Fibroblast of lung (primary cell): ENCODE measurements around the gene PPP4R2. TPM values are rescaled to one million over a fixed set of nuclear protein-coding genes. Genes with fewer than 3 reads are reported as not detected.
A peak's percentile ranks its signal among the peaks of the same experiment; 100 is the strongest.

Experiments used
- DNase-seq, 2 donors: peaks; one replicate each; pipeline versions ENCODE4 v3.0.0 to v3.0.0-alpha.2; 2010; ENCODE audit warnings: low read depth in 2 of 2
- H2AFZ ChIP-seq: 2 replicates; pipeline ENCODE4 v1.5.1; 2012; ENCODE audit warnings: low read length, control low read depth, inconsistent platforms
- H3K27ac ChIP-seq: 2 replicates; pipeline ENCODE4 v1.5.1; 2011; ENCODE audit warnings: low read length, control low read depth; ENCODE audit not compliant: insufficient read depth
- H3K27me3 ChIP-seq: 2 replicates; pipeline ENCODE4 v1.5.1; 2011; ENCODE audit warnings: mild to moderate bottlenecking, low read length; ENCODE audit not compliant: control insufficient read depth, insufficient read depth
- H3K36me3 ChIP-seq: 2 replicates; pipeline ENCODE4 v1.5.1; 2011; ENCODE audit warnings: low read length; ENCODE audit not compliant: control insufficient read depth, insufficient read depth
- H3K4me1 ChIP-seq: 2 replicates; pipeline ENCODE4 v1.5.1; 2011; ENCODE audit warnings: low read length; ENCODE audit not compliant: control insufficient read depth, insufficient read depth; ENCODE audit errors: extremely low read depth
- H3K4me2 ChIP-seq: 2 replicates; pipeline ENCODE4 v1.5.1; 2011; ENCODE audit warnings: low read length, control low read depth; ENCODE audit not compliant: insufficient read depth; ENCODE audit errors: extremely low read depth
- H3K4me3 ChIP-seq, 4 experiments: fragments of 200-600 bp in 1 of 4; sonication (generic) in 1 of 4; replicated peaks in 1 of 4; 2 replicates each; pipeline ENCODE4 v1.5.1; 2011 to 2016; ENCODE audit warnings: low read length in 4 of 4, low read depth in 3 of 4, mild to moderate bottlenecking in 3 of 4, control low read depth in 2 of 4, inconsistent platforms in 1 of 4, mixed read lengths in 1 of 4; ENCODE audit not compliant: insufficient read depth in 1 of 4; ENCODE audit errors: control extremely low read depth in 1 of 4
- H3K79me2 ChIP-seq: 2 replicates; pipeline ENCODE4 v1.5.1; 2012; ENCODE audit warnings: mild to moderate bottlenecking, low read length, inconsistent platforms; ENCODE audit not compliant: control insufficient read depth, insufficient read depth
- H3K9ac ChIP-seq: 2 replicates; pipeline ENCODE4 v1.5.1; 2011; ENCODE audit warnings: mild to moderate bottlenecking, low read length, control low read depth; ENCODE audit not compliant: insufficient read depth
- H3K9me3 ChIP-seq: 2 replicates; pipeline ENCODE4 v1.5.1; 2012; ENCODE audit warnings: low read depth, low read length; ENCODE audit not compliant: control insufficient read depth, insufficient read depth
- H4K20me1 ChIP-seq: 2 replicates; pipeline ENCODE4 v1.5.1; 2011; ENCODE audit warnings: low read length; ENCODE audit not compliant: control insufficient read depth, insufficient read depth; ENCODE audit errors: extremely low read depth
- EZH2 ChIP-seq: IDR thresholded peaks from 2 replicates; pipeline ENCODE4 v1.5.1; 2012; ENCODE audit warnings: low read length, control low read depth, mild to moderate bottlenecking; ENCODE audit errors: missing control alignments
- polyA plus RNA-seq, 2 donors: library from polyadenylated mRNA; depleted of rRNA in 1 of 2; stranded (reverse) in 1 of 2; unstranded in 1 of 2; fragments of >200 nt; gene quantifications; 2 replicates each; pipeline ENCODE4 v1.2.1, GENCODE V29; 2011 to 2012; ENCODE audit warnings: missing spikeins in 1 of 2
- total RNA-seq: library from RNA; depleted of rRNA; stranded (reverse); fragments of >200 nt; gene quantifications from 2 replicates; pipeline ENCODE4 v1.2.1, GENCODE V29; 2014
- TF ChIP-seq, protein P1 (sequence below), 2 donors: IDR thresholded peaks in 1 of 2; conservative IDR thresholded peaks in 1 of 2; 1 replicate in 1 of 2; 2 replicates in 1 of 2; pipeline ENCODE4 v1.5.1; 2011 to 2012; ENCODE audit warnings: low read length in 2 of 2, control low read depth in 1 of 2, inconsistent platforms in 1 of 2, low read depth in 1 of 2, mild to moderate bottlenecking in 1 of 2

PPP4R2 gene
- total and polyA plus RNA-seq, 2 donors (not counting 1 experiment from before 2014, with no cell fraction given) = 35.5 to 65.6 TPM

- H3K9ac ChIP-seq = no peak overlapping the region
- no peak overlapping the region for H3K4me3 ChIP-seq
- no peaks in the 10 kb centered on the region for H3K4me1 ChIP-seq
- H3K4me2 ChIP-seq = no peak overlapping the region
- no peaks in the 10 kb centered on the region for H3K27me3 ChIP-seq
- no peaks in the 10 kb centered on the region for H4K20me1 ChIP-seq
- H3K79me2 ChIP-seq = no peaks in the 10 kb centered on the region
- peak in 1 of 2 donors; percentile 23 for DNase-seq
- no peaks in the 10 kb centered on the region for H3K36me3 ChIP-seq
- H3K9me3 ChIP-seq = no peaks in the 10 kb centered on the region
- H3K27ac ChIP-seq = no peak overlapping the region
- no peak for TF ChIP-seq EZH2
- TF ChIP-seq, protein P1, sequence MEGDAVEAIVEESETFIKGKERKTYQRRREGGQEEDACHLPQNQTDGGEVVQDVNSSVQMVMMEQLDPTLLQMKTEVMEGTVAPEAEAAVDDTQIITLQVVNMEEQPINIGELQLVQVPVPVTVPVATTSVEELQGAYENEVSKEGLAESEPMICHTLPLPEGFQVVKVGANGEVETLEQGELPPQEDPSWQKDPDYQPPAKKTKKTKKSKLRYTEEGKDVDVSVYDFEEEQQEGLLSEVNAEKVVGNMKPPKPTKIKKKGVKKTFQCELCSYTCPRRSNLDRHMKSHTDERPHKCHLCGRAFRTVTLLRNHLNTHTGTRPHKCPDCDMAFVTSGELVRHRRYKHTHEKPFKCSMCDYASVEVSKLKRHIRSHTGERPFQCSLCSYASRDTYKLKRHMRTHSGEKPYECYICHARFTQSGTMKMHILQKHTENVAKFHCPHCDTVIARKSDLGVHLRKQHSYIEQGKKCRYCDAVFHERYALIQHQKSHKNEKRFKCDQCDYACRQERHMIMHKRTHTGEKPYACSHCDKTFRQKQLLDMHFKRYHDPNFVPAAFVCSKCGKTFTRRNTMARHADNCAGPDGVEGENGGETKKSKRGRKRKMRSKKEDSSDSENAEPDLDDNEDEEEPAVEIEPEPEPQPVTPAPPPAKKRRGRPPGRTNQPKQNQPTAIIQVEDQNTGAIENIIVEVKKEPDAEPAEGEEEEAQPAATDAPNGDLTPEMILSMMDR (conservative IDR thresholded peaks at IDR 0.05 in 1 of 2, IDR thresholded peaks at IDR 0.05 in 1 of 2; ENCODE audit: low read depth in 1 of 2, low read length in 2 of 2) = no peak
- no peak overlapping the region for H2AFZ ChIP-seq
These were observed 97.5 kb downstream of the PPP4R2 start for GRCh38 chr3:73094129-73094528.

DNA sequence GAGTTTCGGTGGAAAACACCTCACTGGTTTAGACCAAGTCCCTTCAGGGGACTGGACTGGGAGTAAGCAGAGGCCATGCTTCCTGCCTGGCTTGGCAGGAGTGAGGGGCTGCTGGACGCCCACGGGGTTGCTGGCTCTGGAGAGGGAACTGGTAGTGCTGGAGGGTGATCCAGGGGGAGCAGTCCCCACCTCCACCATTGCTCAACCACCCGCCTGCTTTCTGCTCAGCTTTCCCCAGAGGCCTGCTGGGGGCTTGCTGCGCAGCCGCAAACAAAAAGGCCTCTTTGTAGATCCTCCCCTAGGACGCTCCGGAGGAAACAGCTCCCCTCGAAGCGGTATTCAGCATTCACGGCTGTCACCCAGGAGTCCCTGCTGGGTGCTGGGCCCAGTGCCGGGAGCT lies 98.3 kb downstream of the PPP4R2 start:
- no peak for DNase-seq
- no peaks in the 10 kb centered on the region for H3K27me3 ChIP-seq
- H3K9me3 ChIP-seq = no peaks in the 10 kb centered on the region
- H3K4me3 ChIP-seq = no peak overlapping the region
- no peak overlapping the region for H3K27ac ChIP-seq
- no peaks in the 10 kb centered on the region for H4K20me1 ChIP-seq
- H3K79me2 ChIP-seq = no peaks in the 10 kb centered on the region
- TF ChIP-seq EZH2 = no peak
- TF ChIP-seq, protein P1 (conservative IDR thresholded peaks at IDR 0.05 in 1 of 2, IDR thresholded peaks at IDR 0.05 in 1 of 2; ENCODE audit: low read depth in 1 of 2, low read length in 2 of 2) = no peak
- H3K4me1 ChIP-seq = no peaks in the 10 kb centered on the region
- no peak overlapping the region for H3K9ac ChIP-seq
- no peaks in the 10 kb centered on the region for H3K36me3 ChIP-seq
- no peak overlapping the region for H2AFZ ChIP-seq
- no peak overlapping the region for H3K4me2 ChIP-seq

GRCh38 chr3:73096169-73096568 lies 99.6 kb downstream of the PPP4R2 start:
- Histone ChIP-seq H3K9me3 (no peaks in the 10 kb centered on the region), H2AFZ (no peak overlapping the region), H3K27me3 (no peaks in the 10 kb centered on the region), H3K27ac (no peak overlapping the region), H3K4me3 (no peak overlapping the region), H3K9ac (no peak overlapping the region), H3K4me2 (no peak overlapping the region), H4K20me1 (no peaks in the 10 kb centered on the region), H3K36me3 (no peaks in the 10 kb centered on the region), H3K79me2 (no peaks in the 10 kb centered on the region), H3K4me1 (no peaks in the 10 kb centered on the region)
- TF ChIP-seq, protein P1 (conservative IDR thresholded peaks at IDR 0.05 in 1 of 2, IDR thresholded peaks at IDR 0.05 in 1 of 2; ENCODE audit: low read depth in 1 of 2, low read length in 2 of 2) = no peak
- TF ChIP-seq EZH2 = no peak
- no peak for DNase-seq
